Endothelial cell of umbilical vein (primary cell): Measurements from ENCODE around the gene TSEN15. TPM values are rescaled to one million over a fixed set of nuclear protein-coding genes. Genes with fewer than 3 reads are reported as not detected.

Experiments
- BruUV-seq: library from RNA; stranded (reverse); fragments of 400-500 nt; replicated peaks from 2 replicates; lab custom pipeline; 2021; lab: Mats Ljungman, UMichigan
- CTCF ChIA-PET: fragments of 300-600, 350-600 bp; sonication (Branson Sonifier 250); formaldehyde crosslinking; loops from one replicate; lab custom pipeline; 2021; ENCODE audit warnings: antibody characterized with exemption, inconsistent platforms; lab: Charles Lee
- POLR2A ChIA-PET: fragments of 300-600, 350-600 bp; sonication (Branson Sonifier 250); formaldehyde crosslinking; loops from one replicate; lab custom pipeline; 2021; ENCODE audit warnings: antibody characterized with exemption, inconsistent platforms; lab: Charles Lee
- DNase-seq: peaks from one replicate; pipeline ENCODE4 v3.0.0-alpha.2; 2011; ENCODE audit warnings: low read depth, low spot score
- FAIRE-seq: peaks from 2 replicates; lab custom pipeline; 2011; peaks lifted over from hg19 to GRCh38; lab: Jason Lieb, UNC
- H2AFZ ChIP-seq: 2 replicates; pipeline ENCODE4 v1.6.0; 2012; ENCODE audit warnings: low read depth, low read length, control low read depth, inconsistent platforms
- H3K27ac ChIP-seq: 2 replicates; pipeline ENCODE4 v1.5.1; 2011; ENCODE audit warnings: low read depth, mild to moderate bottlenecking, control low read depth, low read length, moderate library complexity; ENCODE audit not compliant: insufficient read depth
- H3K27me3 ChIP-seq, 2 experiments: 2 replicates each; pipeline versions ENCODE4 v1.6.0 to v1.6.1; 2011; ENCODE audit warnings: low read length in 2 of 2, mixed read lengths in 1 of 2; ENCODE audit not compliant: control insufficient read depth in 2 of 2, insufficient read depth in 2 of 2
- H3K36me3 ChIP-seq, 2 experiments: 2 replicates in 1 of 2; 3 replicates in 1 of 2; pipeline ENCODE4 v1.5.1; 2011; ENCODE audit warnings: low read length in 2 of 2, mild to moderate bottlenecking in 1 of 2, moderate library complexity in 1 of 2; ENCODE audit not compliant: control insufficient read depth in 2 of 2, insufficient read depth in 2 of 2; ENCODE audit errors: extremely low read depth in 1 of 2
- H3K4me1 ChIP-seq: 3 replicates; pipeline ENCODE4 v1.5.1; 2011; ENCODE audit warnings: mild to moderate bottlenecking, low read length; ENCODE audit not compliant: control insufficient read depth, insufficient read depth; ENCODE audit errors: extremely low read depth
- H3K4me2 ChIP-seq: 2 replicates; pipeline ENCODE4 v1.6.1; 2011; ENCODE audit warnings: low read length, control low read depth, mixed read lengths; ENCODE audit not compliant: insufficient read depth
- H3K4me3 ChIP-seq, 3 experiments: fragments of 200-600 bp in 1 of 3; sonication (generic), shearing (Covaris generic) in 1 of 3; replicated peaks in 1 of 3; 2 replicates each; pipeline ENCODE4 v1.5.1; 2011 to 2016; ENCODE audit warnings: control low read depth in 3 of 3, low read length in 3 of 3, mild to moderate bottlenecking in 2 of 3, inconsistent platforms in 1 of 3, low read depth in 1 of 3, moderate library complexity in 1 of 3; ENCODE audit not compliant: insufficient read depth in 1 of 3
- H3K79me2 ChIP-seq: 2 replicates; pipeline ENCODE4 v1.6.0; 2012; ENCODE audit warnings: low read length, inconsistent platforms; ENCODE audit not compliant: control insufficient read depth, insufficient read depth
- H3K9ac ChIP-seq: replicated peaks from 2 replicates; pipeline ENCODE3; 2011; ENCODE audit warnings: low read length, control low read depth; ENCODE audit not compliant: insufficient read depth; ENCODE audit errors: extremely low read depth
- H3K9me1 ChIP-seq: replicated peaks from 3 replicates; pipeline ENCODE4 v1.6.0; 2011; ENCODE audit warnings: mild to moderate bottlenecking, low read length; ENCODE audit not compliant: control insufficient read depth, insufficient read depth; ENCODE audit errors: extremely low read depth
- H3K9me3 ChIP-seq: replicated peaks from 2 replicates; pipeline ENCODE4 v1.5.1; 2012; ENCODE audit warnings: low read length, inconsistent platforms; ENCODE audit not compliant: control insufficient read depth, insufficient read depth
- H4K20me1 ChIP-seq: replicated peaks from 2 replicates; pipeline ENCODE3; 2011; ENCODE audit warnings: mild to moderate bottlenecking, low read length; ENCODE audit not compliant: control insufficient read depth, insufficient read depth; ENCODE audit errors: extremely low read depth
- CTCF ChIP-seq, 2 donors: IDR thresholded peaks; 1 replicate in 1 of 2; 2 replicates in 1 of 2; pipeline ENCODE4 v1.5.1; 2011; ENCODE audit warnings: low read length in 2 of 2, mild to moderate bottlenecking in 2 of 2, moderate library complexity in 2 of 2, control low read depth in 1 of 2, inconsistent platforms in 1 of 2, low read depth in 1 of 2; ENCODE audit not compliant: insufficient read depth in 1 of 2; ENCODE audit errors: extremely low read depth in 1 of 2
- EZH2 ChIP-seq: IDR thresholded peaks from 2 replicates; pipeline ENCODE4 v1.6.1; 2012; ENCODE audit warnings: borderline replicate concordance, low read depth, mild to moderate bottlenecking, moderate library complexity, low read length, inconsistent platforms; ENCODE audit not compliant: severe bottlenecking
- FOS ChIP-seq: IDR thresholded peaks from 2 replicates; pipeline ENCODE4 v1.6.1; 2011; ENCODE audit warnings: mild to moderate bottlenecking, low read length, moderate library complexity, borderline replicate concordance; ENCODE audit not compliant: insufficient read depth
- GATA2 ChIP-seq: IDR thresholded peaks from 2 replicates; pipeline ENCODE4 v1.7.0; 2011; ENCODE audit warnings: low read depth, mild to moderate bottlenecking, moderate library complexity, mixed read lengths, low read length; ENCODE audit not compliant: insufficient read length, insufficient read depth
- JUN ChIP-seq: IDR thresholded peaks from 2 replicates; pipeline ENCODE4 v1.6.1; 2011; ENCODE audit warnings: borderline replicate concordance, low read depth; ENCODE audit not compliant: insufficient read length, insufficient read depth
- MAX ChIP-seq: IDR thresholded peaks from 2 replicates; pipeline ENCODE4 v1.6.1; 2011; ENCODE audit not compliant: insufficient read depth, insufficient read length
- MYC ChIP-seq: IDR thresholded peaks from one replicate; pipeline ENCODE4 v1.6.1; 2011; ENCODE audit warnings: mild to moderate bottlenecking, low read depth, low read length
- POLR2A ChIP-seq: IDR thresholded peaks from 2 replicates; pipeline ENCODE4 v1.6.1; 2012; ENCODE audit warnings: low read depth, mild to moderate bottlenecking, control low read depth, low read length
- POLR2AphosphoS5 ChIP-seq: IDR thresholded peaks from 2 replicates; pipeline ENCODE4 v1.6.1; 2012; ENCODE audit warnings: low read depth, mild to moderate bottlenecking, control low read depth, low read length, moderate library complexity; ENCODE audit not compliant: insufficient read depth
- dilution Hi-C: fragments of 300-500 bp; cut with MboI; formaldehyde crosslinking; loops from one replicate; pipeline ENCODE4 v1.15.0; 2019; ENCODE audit warnings: low sequenced_read_pairs; ENCODE audit not compliant: extremely low pct_ligation_motif_present
- intact Hi-C: fragments of 100-400 bp; cut with micrococcal nuclease; formaldehyde crosslinking; loops from one replicate; pipeline ENCODE4 v1.10.0; 2022
- polyA plus RNA-seq, 4 experiments: library from polyadenylated mRNA; depleted of rRNA in 3 of 4; stranded (reverse) in 3 of 4; unstranded in 1 of 4; fragments of >200 nt; gene quantifications; 2 replicates each; pipeline versions ENCODE4 v1.2.1 to v1.2.3, GENCODE V29; 2011 to 2012; ENCODE audit warnings: missing spikeins in 1 of 4
- total RNA-seq: library from RNA; stranded (reverse); gene quantifications from 2 replicates; pipeline ENCODE4 v1.2.3, GENCODE V29; 2021

The TSEN15 gene
- total and polyA plus RNA-seq, 2 donors (not counting 3 experiments of a cell fraction or from before 2014, with no cell fraction given): 20.6 to 25.8 TPM

GRCh38 chr1:184110272-184111204 lies 59.0 kb downstream of the TSEN15 start:
- POLR2A ChIA-PET: no interaction called here
- Histone ChIP-seq H2AFZ (no peak overlapping the region), H3K9ac (no peak overlapping the region), H3K4me2 (no peak overlapping the region), H3K27ac (no peak overlapping the region), H3K79me2 (no peaks in the 10 kb centered on the region), H3K4me3 (no peak overlapping the region), H3K27me3 (no peaks in the 10 kb centered on the region), H3K4me1 (no peaks in the 10 kb centered on the region), H3K9me3 (no peaks in the 10 kb centered on the region), H3K36me3 (no peaks in the 10 kb centered on the region), H3K9me1 (no peaks in the 10 kb centered on the region), H4K20me1 (no peaks in the 10 kb centered on the region)
- FAIRE-seq (no peak), DNase-seq (no peak)
- BruUV-seq: no TSS peak
- dilution Hi-C loops (no loop called here), intact Hi-C loops (no loop called here)
- CTCF ChIA-PET: interaction anchor here (1.0 to 1.5 kb wide), 2 partner anchors 112 to 114 kb away, joined by 3 to 6 read pairs; no protein-coding TSS in a partner anchor
- TF ChIP-seq EZH2: no peak
- TF ChIP-seq MAX: no peak
- no peak for TF ChIP-seq POLR2AphosphoS5
- TF ChIP-seq FOS: no peak
- TF ChIP-seq MYC: no peak
- no peak for TF ChIP-seq CTCF (IDR thresholded peaks at IDR 0.05; ENCODE audit: extremely low read depth in 1 of 2, insufficient read depth in 1 of 2, low read depth in 1 of 2, low read length in 2 of 2)
- TF ChIP-seq GATA2: no peak
- TF ChIP-seq JUN: no peak
- TF ChIP-seq POLR2A: no peak
